GM23338 (cell line): ENCODE results near the gene SH2D5. TPM values are rescaled to one million over a fixed set of nuclear protein-coding genes. Genes with fewer than 3 reads are reported as not detected.

Experiments used
- ATAC-seq: fragments of 200-7000 bp; cut with Tn5 transposase; 3 replicates; pipeline ENCODE4 v1.9.1; 2020
- DNase-seq: peaks from one replicate; pipeline ENCODE4 v3.0.0-alpha.2; 2015; ENCODE audit warnings: low spot score
- H2AFZ ChIP-seq: fragments of 200-600 bp; sonication (generic); 2 replicates; pipeline ENCODE4 v1.8.0; 2016; ENCODE audit warnings: antibody characterized with exemption, mild to moderate bottlenecking, moderate library complexity
- H3F3A ChIP-seq: fragments of 200-600 bp; sonication (generic); replicated peaks from 2 replicates; pipeline ENCODE4 v1.8.0; 2017; ENCODE audit warnings: antibody characterized with exemption, mixed run types, low read depth
- H3K27ac ChIP-seq: fragments of 200-600 bp; sonication (generic); 2 replicates; pipeline ENCODE4 v1.6.1; 2016; ENCODE audit warnings: low read depth
- H3K27me3 ChIP-seq: fragments of 200-600 bp; sonication (generic); 2 replicates; pipeline ENCODE4 v1.8.0; 2016; ENCODE audit warnings: mild to moderate bottlenecking, mixed run types, moderate library complexity; ENCODE audit not compliant: insufficient read depth
- H3K36me3 ChIP-seq: fragments of 200-600 bp; sonication (generic); 2 replicates; pipeline ENCODE4 v1.8.0; 2016; ENCODE audit warnings: mild to moderate bottlenecking; ENCODE audit not compliant: insufficient read depth
- H3K4me1 ChIP-seq: fragments of 200-600 bp; sonication (generic); 2 replicates; pipeline ENCODE4 v1.8.0; 2016; ENCODE audit warnings: mild to moderate bottlenecking, moderate library complexity; ENCODE audit not compliant: insufficient read depth
- H3K4me2 ChIP-seq: fragments of 200-600 bp; sonication (generic); 2 replicates; pipeline ENCODE4 v1.7.1; 2017; ENCODE audit warnings: mixed run types
- H3K4me3 ChIP-seq: fragments of 200-600 bp; sonication (generic); 2 replicates; pipeline ENCODE4 v1.6.1; 2016; ENCODE audit warnings: mixed run types
- H3K79me2 ChIP-seq: fragments of 200-600 bp; sonication (generic); replicated peaks from 2 replicates; pipeline ENCODE4 v1.8.0; 2017; ENCODE audit warnings: mild to moderate bottlenecking; ENCODE audit not compliant: insufficient read depth
- H3K9me2 ChIP-seq: fragments of 200-600 bp; sonication (generic); 2 replicates; pipeline ENCODE4 v1.8.0; 2017; ENCODE audit not compliant: insufficient read depth
- H4K20me1 ChIP-seq: fragments of 200-600 bp; sonication (generic); replicated peaks from 2 replicates; pipeline ENCODE4 v1.8.0; 2017; ENCODE audit warnings: mild to moderate bottlenecking; ENCODE audit not compliant: insufficient read depth
- H3K27ac Mint-ChIP-seq: 2 replicates; pipeline ENCODE4 v1.8.0; 2020; ENCODE audit warnings: inconsistent platforms, mild to moderate bottlenecking, moderate library complexity, mixed read lengths
- H3K27me3 Mint-ChIP-seq: 3 replicates; pipeline ENCODE4 v1.8.0; 2022; ENCODE audit warnings: low read depth, mild to moderate bottlenecking, moderate library complexity, mixed read lengths, inconsistent platforms; ENCODE audit not compliant: insufficient read depth, poor library complexity
- H3K36me3 Mint-ChIP-seq: 3 replicates; pipeline ENCODE4 v1.8.0; 2021; ENCODE audit warnings: low read depth, mild to moderate bottlenecking, inconsistent platforms, moderate library complexity, mixed read lengths
- H3K4me1 Mint-ChIP-seq: 3 replicates; pipeline ENCODE4 v1.8.0; 2020; ENCODE audit warnings: mild to moderate bottlenecking, inconsistent platforms, mixed read lengths
- H3K4me3 Mint-ChIP-seq: 3 replicates; pipeline ENCODE4 v1.8.0; 2021; ENCODE audit warnings: moderate library complexity, mild to moderate bottlenecking, inconsistent platforms, mixed read lengths
- H3K9me3 Mint-ChIP-seq: 3 replicates; pipeline ENCODE4 v1.8.0; 2020; ENCODE audit warnings: moderate library complexity, mild to moderate bottlenecking, inconsistent platforms, mixed read lengths
- CREB1 ChIP-seq: fragments of 250-450 bp; sonication (Bioruptor Pico); IDR thresholded peaks from 2 replicates; pipeline ENCODE4 v1.5.0; 2020; ENCODE audit warnings: low read depth, mild to moderate bottlenecking, moderate library complexity
- CTCF ChIP-seq, 2 experiments: fragments of 200-600 bp in 1 of 2; sonication (generic) in 1 of 2; conservative IDR thresholded peaks; 2 replicates each; pipeline versions ENCODE4 v1.5.1 to v1.6.1; 2016 to 2017; ENCODE audit warnings: antibody characterized with exemption in 2 of 2, low read depth in 2 of 2, mild to moderate bottlenecking in 2 of 2, moderate library complexity in 1 of 2
- ETS1 ChIP-seq: IDR thresholded peaks from 2 replicates; pipeline ENCODE4 v1.6.1; 2016; ENCODE audit warnings: antibody characterized with exemption
- EZH2 ChIP-seq: fragments of 200-600 bp; sonication (generic); IDR thresholded peaks from one replicate; pipeline ENCODE4 v1.8.0; 2017; ENCODE audit warnings: antibody characterized with exemption, mild to moderate bottlenecking, low read depth; ENCODE audit not compliant: unreplicated experiment
- EZH2phosphoT487 ChIP-seq: fragments of 200-600 bp; sonication (generic); IDR thresholded peaks from one replicate; pipeline ENCODE4 v1.8.1; 2018; ENCODE audit warnings: antibody characterized with exemption; ENCODE audit not compliant: unreplicated experiment
- POLR2AphosphoS5 ChIP-seq: IDR thresholded peaks from 2 replicates; pipeline ENCODE4 v1.6.1; 2016; ENCODE audit warnings: antibody characterized with exemption, low read depth
- REST ChIP-seq: IDR thresholded peaks from one replicate; pipeline ENCODE4 v1.6.1; 2018; ENCODE audit warnings: antibody characterized with exemption; ENCODE audit not compliant: unreplicated experiment
- STAT1 ChIP-seq: IDR thresholded peaks from one replicate; pipeline ENCODE4 v1.6.1; 2016; ENCODE audit warnings: antibody characterized with exemption; ENCODE audit not compliant: unreplicated experiment
- ZNF114 ChIP-seq: fragments of 250-450 bp; sonication (Bioruptor Pico); IDR thresholded peaks from 2 replicates; pipeline ENCODE4 v1.5.0; 2020; ENCODE audit warnings: mild to moderate bottlenecking, moderate library complexity
- polyA plus RNA-seq: library from polyadenylated mRNA; unstranded; fragments of >200 nt; fragmentation: Nextera tagmentation; extraction: Ambion mirVana; gene quantifications from 2 replicates; pipeline ENCODE4 v1.2.1, GENCODE V29; 2016
- total RNA-seq: library from RNA; depleted of rRNA; stranded (reverse); fragments of >200 nt; shearing (Covaris generic); gene quantifications from 2 replicates; pipeline ENCODE4 v1.2.3, GENCODE V29; 2014

Gene SH2D5
- total and polyA plus RNA-seq, 2 experiments from 2014 or later, result 5.0 to 24.8 TPM

GRCh38 chr1:20717452-20718342, 14.8 kb downstream of the SH2D5 start, which contains the start of gene KIF17:
Gene KIF17, minus strand, starts transcription at chr1:20718007. Its CDS starts 301 bp downstream, at chr1:20717706.
- H3K9me3 Mint-ChIP-seq, result 0 out of 3 replicates have a peak, but pooled peaks cover 4% of the 10 kb centered on the region
- H3K27ac Mint-ChIP-seq, result no peak within 1 kb of the TSS
- Histone ChIP-seq H3K4me3 (peak within 1 kb of the TSS; percentile 71), H3K4me1 (peaks cover 11% of the 10 kb centered on the region), H4K20me1 (no peaks in the 10 kb centered on the region), H2AFZ (peak within 1 kb of the TSS; percentile 96), H3K27ac (no peak within 1 kb of the TSS), H3K9me2 (no peaks in the 10 kb centered on the region), H3K27me3 (peaks cover 17% of the 10 kb centered on the region; the same call in 1 of the 2 replicates), H3K79me2 (0 out of 2 replicates have a peak, but pooled peaks cover 3% of the 10 kb centered on the region), H3K36me3 (no peaks in the 10 kb centered on the region), H3F3A (0 out of 2 replicates have a peak, but pooled peaks cover 8% of the 10 kb centered on the region), H3K4me2 (peak within 1 kb of the TSS; percentile 83)
- H3K4me3 Mint-ChIP-seq, result peak within 1 kb of the TSS; percentile 72
- peak; percentile 59 for ATAC-seq
- H3K4me1 Mint-ChIP-seq, result peaks cover 16% of the 10 kb centered on the region
- H3K36me3 Mint-ChIP-seq, result peaks cover 6% of the 10 kb centered on the region
- peaks cover 16% of the 10 kb centered on the region for H3K27me3 Mint-ChIP-seq
- TF ChIP-seq CREB1 (CRISPR knock-in tag) (peak; percentile 83), EZH2 (no peak), POLR2AphosphoS5 (peak; percentile 66), ZNF114 (0 out of 2 replicates have a peak, but pooled peaks have one; percentile 68), STAT1 (no peak)
- DNase-seq, result peak; percentile 87

GRCh38 chr1:20716232-20716631, 16.3 kb downstream of the SH2D5 start:
- Histone ChIP-seq H3K27ac (no peak overlapping the region), H3K36me3 (no peaks in the 10 kb centered on the region), H3K4me3 (no peak overlapping the region), H3K79me2 (0 out of 2 replicates have a peak, but pooled peaks cover 3% of the 10 kb centered on the region), H4K20me1 (no peaks in the 10 kb centered on the region), H3K4me2 (peak overlapping the region; percentile 74; the same call in 1 of the 2 replicates), H3K9me2 (no peaks in the 10 kb centered on the region), H2AFZ (no peak overlapping the region), H3F3A (0 out of 2 replicates have a peak, but pooled peaks cover 8% of the 10 kb centered on the region), H3K27me3 (peaks cover 17% of the 10 kb centered on the region; the same call in 1 of the 2 replicates), H3K4me1 (peaks cover 11% of the 10 kb centered on the region)
- ATAC-seq, result no peak
- Mint-ChIP-seq H3K27me3 (peaks cover 16% of the 10 kb centered on the region), H3K9me3 (0 out of 3 replicates have a peak, but pooled peaks cover 4% of the 10 kb centered on the region), H3K4me1 (peaks cover 9% of the 10 kb centered on the region), H3K36me3 (peaks cover 6% of the 10 kb centered on the region; the same call in 2 of the 3 replicates), H3K4me3 (peak overlapping the region; percentile 69), H3K27ac (no peak overlapping the region)
- TF ChIP-seq EZH2phosphoT487 (no peak), CREB1 (CRISPR knock-in tag) (no peak), CTCF (conservative IDR thresholded peaks at IDR 0.05; ENCODE audit: low read depth in 2 of 2) (no peak), POLR2AphosphoS5 (no peak), EZH2 (no peak), ETS1 (no peak), REST (no peak)
- no peak for DNase-seq
